T47D (cell line): Measurements from ENCODE around the gene DOK1.

Experiments
- DNase-seq, 2 experiments: peaks; one replicate each; pipeline versions ENCODE4 v3.0.0 to v3.0.0-alpha.2; 2011 to 2012; ENCODE audit warnings: low read depth in 1 of 2, low spot score in 1 of 2
- JUND ChIP-seq: IDR thresholded peaks from 2 replicates; pipeline ENCODE4 v1.6.1; 2012; ENCODE audit warnings: low read depth
- in situ Hi-C: cut with HindIII; loops from 2 replicates; pipeline ENCODE4 v1.10.0; 2016; ENCODE audit warnings: low sequenced_read_pairs, low pct_unique_long_range_greater_than_20kb

The DOK1 gene

GRCh38 chr2:74588664-74589063, 34.1 kb downstream of the DOK1 start:
- in situ Hi-C loops = no loop called here
- TF ChIP-seq JUND = no peak
- no peak for DNase-seq

GRCh38 chr2:74593826-74594772, 39.6 kb downstream of the DOK1 start:
- in situ Hi-C loops = no loop called here
- TF ChIP-seq JUND = no peak
- DNase-seq = no peak

- no peak for TF ChIP-seq JUND
- DNase-seq = no peak
- in situ Hi-C loops = no loop called here
Measured at GRCh38 chr2:74596584-74596983, 42.1 kb downstream of the DOK1 start.

GRCh38 chr2:74597410-74597809, 42.9 kb downstream of the DOK1 start:
- in situ Hi-C loops = no loop called here
- no peak for DNase-seq

GRCh38 chr2:74599676-74600075, 45.2 kb downstream of the DOK1 start:
- TF ChIP-seq JUND = no peak
- no peak for DNase-seq
- in situ Hi-C loops = no loop called here

More at GRCh38 chr2:74597410-74597809, 42.9 kb downstream of the DOK1 start:
- no peak for TF ChIP-seq JUND

- no peak for DNase-seq
- TF ChIP-seq JUND = no peak
- in situ Hi-C loops = no loop called here
Measured at GRCh38 chr2:74602586-74603281, 48.2 kb downstream of the DOK1 start.

- no peak for TF ChIP-seq JUND
- no peak for DNase-seq
- in situ Hi-C loops = no loop called here
Measured at GRCh38 chr2:74603282-74604000, 48.9 kb downstream of the DOK1 start.

- no peak for TF ChIP-seq JUND
- in situ Hi-C loops = no loop called here
- DNase-seq = no peak
Measured at GRCh38 chr2:74606927-74607326, 52.4 kb downstream of the DOK1 start.
